ENCODE data around the gene MCAT.
A peak's percentile ranks its signal among the peaks of the same experiment; 100 is the strongest.

The MCAT gene

DNA sequence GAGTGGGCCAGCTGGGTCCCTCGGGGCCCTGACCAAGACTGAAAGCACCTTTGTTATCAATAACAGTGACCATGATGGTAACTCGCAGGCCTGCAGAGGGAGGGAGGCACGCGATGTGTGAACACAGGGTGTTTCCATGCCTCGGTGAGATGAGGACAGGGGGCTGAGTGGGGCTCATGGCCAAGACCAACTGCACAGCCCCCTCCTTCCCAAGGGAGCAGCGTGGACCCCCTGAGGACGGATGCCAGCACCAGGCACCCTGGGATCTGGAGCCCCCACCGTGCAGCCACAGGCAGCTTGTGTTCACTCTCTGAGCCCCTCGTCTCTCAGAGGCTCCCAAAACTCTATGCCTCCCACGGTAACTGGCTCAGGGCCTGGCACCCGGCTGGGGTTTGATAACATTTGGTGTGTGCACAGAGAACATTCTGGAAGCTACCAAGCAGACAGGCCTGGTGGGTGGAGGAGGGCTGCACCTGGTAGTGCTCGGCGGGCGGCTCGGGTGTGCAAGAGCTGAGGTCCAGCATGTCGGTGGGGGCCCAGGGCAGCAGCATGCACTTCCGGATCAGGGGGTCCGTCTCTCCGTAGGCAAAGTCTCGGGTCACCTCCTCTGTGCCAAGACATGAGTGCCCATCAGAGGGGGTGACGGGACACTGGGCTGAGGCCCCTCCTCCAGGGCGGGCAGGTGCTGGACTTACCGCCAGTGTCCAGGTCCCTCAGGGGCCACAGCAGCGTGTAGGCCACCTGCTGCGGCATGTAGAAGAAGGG is 36.1 kb upstream of the MCAT start:
- intact Hi-C loops (cut with micrococcal nuclease): no loop called here
- no peak overlapping the region for H3K4me3 Mint-ChIP-seq
- H3K36me3 Mint-ChIP-seq (ENCODE audit: low read depth): peaks cover 83% of the 10 kb centered on the region
- no peaks in the 10 kb centered on the region for H3K9me3 Mint-ChIP-seq
- H3K27me3 Mint-ChIP-seq: no peaks in the 10 kb centered on the region
- H3K4me1 Mint-ChIP-seq (ENCODE audit: low read depth): peaks cover 14% of the 10 kb centered on the region
- H3K27ac Mint-ChIP-seq: peak overlapping the region; percentile 54

DNA sequence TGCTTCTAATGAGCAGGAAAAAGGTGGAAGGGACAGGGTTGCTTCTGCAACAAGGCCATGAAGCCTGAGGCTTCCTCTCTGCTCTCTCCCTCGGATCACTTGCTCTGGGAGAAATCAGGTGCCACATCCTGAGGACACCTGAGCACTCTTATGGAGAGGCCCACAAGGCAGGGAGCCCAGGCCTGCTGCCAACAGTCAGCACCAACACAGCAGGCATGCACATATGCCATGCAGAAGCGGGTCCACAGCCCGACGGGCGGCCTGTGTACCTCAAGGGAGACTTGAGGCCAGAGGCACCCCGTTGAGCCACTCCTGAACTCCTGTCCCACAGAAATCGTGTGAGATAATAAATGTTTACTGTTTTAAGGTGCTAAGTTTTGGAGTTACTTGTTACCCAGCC is 34.3 kb upstream of the MCAT start:
- no peak overlapping the region for H3K4me3 Mint-ChIP-seq
- H3K4me1 Mint-ChIP-seq (ENCODE audit: low read depth): peaks cover 10% of the 10 kb centered on the region
- intact Hi-C loops (cut with micrococcal nuclease): no loop called here
- H3K27me3 Mint-ChIP-seq: no peaks in the 10 kb centered on the region
- no peak overlapping the region for H3K27ac Mint-ChIP-seq
- H3K9me3 Mint-ChIP-seq: no peaks in the 10 kb centered on the region
- H3K36me3 Mint-ChIP-seq (ENCODE audit: low read depth): peaks cover 92% of the 10 kb centered on the region

DNA sequence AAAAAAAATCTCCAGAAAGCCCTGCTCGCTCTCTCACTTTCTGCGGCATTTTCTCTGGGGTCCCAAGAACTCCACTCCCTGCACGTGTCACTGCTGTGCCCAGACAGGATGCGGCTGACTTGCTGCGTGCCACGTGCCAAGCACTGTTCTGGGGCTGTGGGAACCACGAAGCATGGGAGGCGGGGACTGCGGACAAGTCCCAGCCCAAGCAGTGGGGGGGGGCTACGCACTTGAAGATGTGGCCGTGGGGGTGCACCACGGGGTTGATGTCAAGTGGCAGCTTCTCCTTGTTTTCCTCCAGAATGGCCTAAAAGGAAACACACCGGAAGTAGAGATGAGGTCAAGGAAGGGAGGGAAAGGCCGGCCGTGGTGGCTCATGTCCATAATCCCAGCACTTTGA is 32.9 kb upstream of the MCAT start:
- intact Hi-C loops (cut with micrococcal nuclease): no loop called here
- H3K27ac Mint-ChIP-seq: no peak overlapping the region
- no peak overlapping the region for H3K4me3 Mint-ChIP-seq
- H3K27me3 Mint-ChIP-seq: no peaks in the 10 kb centered on the region
- H3K9me3 Mint-ChIP-seq: no peaks in the 10 kb centered on the region
- H3K4me1 Mint-ChIP-seq (ENCODE audit: low read depth): peaks cover 10% of the 10 kb centered on the region
- peaks cover 94% of the 10 kb centered on the region for H3K36me3 Mint-ChIP-seq (ENCODE audit: low read depth)

DNA sequence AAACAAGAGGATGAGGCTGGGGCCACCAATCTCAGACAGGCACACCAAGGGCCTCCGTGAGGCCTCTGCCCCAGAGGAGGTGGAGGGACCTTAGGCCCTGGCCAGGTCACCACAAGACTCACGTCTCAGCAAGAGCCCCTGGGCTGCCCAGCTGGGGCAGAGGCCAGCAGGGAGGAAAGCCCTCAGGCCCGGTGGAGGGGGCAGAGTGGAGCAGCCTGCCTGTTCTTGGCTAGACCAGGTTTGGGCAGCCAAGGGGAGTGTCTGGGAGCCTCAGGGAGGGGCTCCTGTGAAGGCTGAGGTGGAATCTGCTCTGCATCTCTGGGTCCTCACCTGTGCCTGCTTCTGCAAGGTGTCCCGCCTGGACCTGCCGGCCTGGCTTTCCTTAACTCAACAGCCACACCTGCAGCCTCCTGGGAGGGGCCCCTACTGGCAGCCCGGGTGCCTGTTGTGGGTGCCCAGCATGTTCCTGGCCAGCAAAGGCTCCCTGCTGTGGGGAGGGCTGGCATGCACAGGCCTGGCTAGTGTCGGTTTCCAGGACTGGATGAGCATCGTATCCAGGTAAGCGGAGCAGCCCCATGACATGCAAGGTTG is 31.8 kb upstream of the MCAT start:
- Mint-ChIP-seq H3K27ac (no peak overlapping the region), H3K36me3 (ENCODE audit: low read depth) (peaks cover 94% of the 10 kb centered on the region), H3K27me3 (no peaks in the 10 kb centered on the region), H3K9me3 (no peaks in the 10 kb centered on the region), H3K4me3 (no peak overlapping the region), H3K4me1 (ENCODE audit: low read depth) (peaks cover 10% of the 10 kb centered on the region)
- intact Hi-C loops (cut with micrococcal nuclease): no loop called here

DNA sequence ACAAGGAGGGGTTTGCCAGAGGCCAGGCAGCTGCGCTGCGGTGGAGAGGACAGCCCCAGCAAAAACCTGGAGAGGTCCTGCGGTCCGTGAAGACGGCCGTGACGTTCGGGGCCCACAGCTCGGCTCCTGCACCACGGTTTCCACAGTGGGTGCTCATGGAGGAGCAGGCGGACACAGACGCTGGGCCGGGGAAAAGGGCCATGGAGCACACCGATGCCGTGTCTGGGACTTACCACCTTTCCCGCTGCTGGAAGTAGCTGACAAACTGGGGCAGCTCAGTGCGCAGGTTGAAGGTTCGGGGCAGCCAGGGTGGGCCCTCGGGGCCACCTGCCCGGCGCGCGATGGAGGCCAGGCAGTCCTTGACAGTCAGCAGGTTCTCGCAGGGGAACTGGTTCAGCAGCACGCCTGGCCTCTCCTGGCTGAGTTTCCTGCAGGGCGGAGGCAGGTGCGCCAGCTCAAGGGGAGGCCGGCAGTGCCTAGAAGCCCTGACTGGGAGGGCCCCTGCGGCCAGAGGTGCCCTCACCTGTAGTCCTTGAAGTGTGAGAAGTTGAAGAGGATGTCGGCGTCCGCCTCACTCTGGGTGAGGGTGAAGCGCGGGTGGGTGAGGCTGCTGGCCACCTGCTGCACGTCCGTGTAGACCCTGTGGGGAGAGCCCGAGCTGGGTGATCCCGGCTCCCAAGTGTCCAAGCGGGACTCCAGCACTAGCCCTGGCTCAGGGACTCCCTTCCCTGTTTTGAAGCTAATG is 30.9 kb upstream of the MCAT start:
- H3K36me3 Mint-ChIP-seq (ENCODE audit: low read depth): peaks cover 94% of the 10 kb centered on the region
- H3K9me3 Mint-ChIP-seq: no peaks in the 10 kb centered on the region
- H3K27ac Mint-ChIP-seq: no peak overlapping the region
- peaks cover 9% of the 10 kb centered on the region for H3K4me1 Mint-ChIP-seq (ENCODE audit: low read depth)
- intact Hi-C loops (cut with micrococcal nuclease): no loop called here
- no peaks in the 10 kb centered on the region for H3K27me3 Mint-ChIP-seq
- H3K4me3 Mint-ChIP-seq: no peak overlapping the region

DNA sequence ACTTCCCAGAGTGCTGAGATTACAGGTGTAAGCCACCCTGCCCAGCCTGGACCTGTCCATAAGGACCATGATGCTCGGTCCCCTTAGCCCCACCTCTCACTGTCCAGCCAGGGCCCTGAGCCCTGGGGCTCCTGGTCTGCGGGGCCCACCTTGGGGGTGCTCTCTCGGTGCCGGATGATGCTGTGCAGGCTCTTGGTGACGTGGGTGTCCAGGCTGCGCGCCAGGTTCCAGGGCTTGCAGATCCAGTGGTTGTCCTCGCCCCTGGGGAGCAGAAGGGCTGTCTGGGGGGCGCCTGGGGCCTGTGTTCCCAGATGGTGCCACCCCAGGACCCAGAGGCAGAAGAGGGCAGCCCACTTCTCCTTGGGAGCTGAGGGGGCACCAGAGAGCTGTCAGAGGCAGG is 30.4 kb upstream of the MCAT start:
- H3K27ac Mint-ChIP-seq: no peak overlapping the region
- peaks cover 94% of the 10 kb centered on the region for H3K36me3 Mint-ChIP-seq (ENCODE audit: low read depth)
- H3K4me1 Mint-ChIP-seq (ENCODE audit: low read depth): peaks cover 3% of the 10 kb centered on the region
- no peaks in the 10 kb centered on the region for H3K9me3 Mint-ChIP-seq
- intact Hi-C loops (cut with micrococcal nuclease): no loop called here
- no peak overlapping the region for H3K4me3 Mint-ChIP-seq
- H3K27me3 Mint-ChIP-seq: no peaks in the 10 kb centered on the region

DNA sequence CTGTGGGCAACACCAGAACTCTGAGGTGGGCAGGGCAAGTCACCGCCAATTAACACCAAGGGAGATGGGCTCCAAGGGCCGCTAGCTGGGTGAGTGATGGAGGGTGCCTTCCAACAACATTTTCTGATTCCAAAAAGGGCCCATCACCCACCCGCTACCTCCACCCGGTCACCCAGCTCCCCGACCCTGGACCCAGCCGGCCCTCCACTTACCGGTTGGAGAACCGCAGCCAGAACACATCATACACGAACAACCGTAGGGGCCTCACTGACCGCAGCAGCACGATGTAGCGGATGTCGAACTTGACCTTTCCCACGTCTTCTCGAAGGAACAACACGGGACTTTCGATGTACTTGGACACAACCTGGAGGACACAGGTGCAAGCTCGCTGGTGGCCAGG is 29.0 kb upstream of the MCAT start:
- no peak overlapping the region for H3K27ac Mint-ChIP-seq
- H3K4me1 Mint-ChIP-seq (ENCODE audit: low read depth): no peaks in the 10 kb centered on the region
- no peaks in the 10 kb centered on the region for H3K27me3 Mint-ChIP-seq
- no peaks in the 10 kb centered on the region for H3K9me3 Mint-ChIP-seq
- H3K36me3 Mint-ChIP-seq (ENCODE audit: low read depth): peaks cover 98% of the 10 kb centered on the region
- intact Hi-C loops (cut with micrococcal nuclease): no loop called here
- H3K4me3 Mint-ChIP-seq: no peak overlapping the region

DNA sequence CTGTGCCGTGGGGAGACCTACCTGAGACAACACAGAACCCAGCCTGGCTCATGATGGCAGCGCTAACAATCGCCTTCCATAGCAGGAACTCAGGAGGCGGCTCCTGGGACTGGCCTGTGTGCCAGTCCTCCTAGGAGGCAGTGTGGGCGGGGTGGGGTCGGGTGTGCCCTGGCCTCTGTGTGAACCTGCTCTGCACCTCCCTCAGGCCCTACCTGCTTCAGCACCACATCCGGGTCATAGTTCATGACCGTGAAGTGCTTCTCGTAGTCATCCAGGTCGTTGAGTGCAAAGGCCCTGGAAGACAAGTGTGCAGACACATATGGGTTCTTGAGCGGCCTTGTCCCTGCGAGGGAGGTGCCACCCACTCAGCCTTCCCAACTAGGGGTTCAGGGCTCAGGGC is 28.4 kb upstream of the MCAT start:
- Mint-ChIP-seq H3K4me3 (no peak overlapping the region), H3K4me1 (ENCODE audit: low read depth) (no peaks in the 10 kb centered on the region), H3K27ac (no peak overlapping the region), H3K27me3 (no peaks in the 10 kb centered on the region), H3K9me3 (no peaks in the 10 kb centered on the region), H3K36me3 (ENCODE audit: low read depth) (peaks cover 98% of the 10 kb centered on the region)
- intact Hi-C loops (cut with micrococcal nuclease): no loop called here

DNA sequence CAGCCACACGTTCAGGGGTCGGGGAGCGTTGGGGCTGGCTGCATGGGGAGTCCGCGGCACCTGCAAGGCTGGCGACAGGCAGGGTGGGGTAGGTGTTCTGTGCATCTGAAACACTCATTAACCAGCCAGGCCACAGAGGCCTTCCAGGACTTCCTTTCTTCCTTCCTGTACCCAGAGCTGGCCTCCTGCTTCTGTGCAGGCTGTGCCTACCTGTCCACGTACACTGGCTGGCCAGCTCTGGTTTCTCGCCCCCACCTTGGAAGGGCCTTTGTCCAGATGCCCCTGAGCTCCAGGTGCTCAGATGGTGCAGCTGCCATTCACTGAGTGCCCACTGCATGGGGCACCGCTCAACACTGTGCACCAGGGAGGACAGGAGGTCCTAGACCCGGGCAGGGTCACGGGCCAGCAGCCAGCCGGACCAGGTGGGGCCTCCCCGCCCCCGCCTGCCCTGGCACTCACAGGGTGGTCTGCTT is 27.9 kb upstream of the MCAT start:
- Mint-ChIP-seq H3K4me1 (ENCODE audit: low read depth) (no peaks in the 10 kb centered on the region), H3K36me3 (ENCODE audit: low read depth) (peaks cover 98% of the 10 kb centered on the region), H3K4me3 (no peak overlapping the region), H3K9me3 (no peaks in the 10 kb centered on the region), H3K27ac (no peak overlapping the region), H3K27me3 (no peaks in the 10 kb centered on the region)
- intact Hi-C loops (cut with micrococcal nuclease): no loop called here

DNA sequence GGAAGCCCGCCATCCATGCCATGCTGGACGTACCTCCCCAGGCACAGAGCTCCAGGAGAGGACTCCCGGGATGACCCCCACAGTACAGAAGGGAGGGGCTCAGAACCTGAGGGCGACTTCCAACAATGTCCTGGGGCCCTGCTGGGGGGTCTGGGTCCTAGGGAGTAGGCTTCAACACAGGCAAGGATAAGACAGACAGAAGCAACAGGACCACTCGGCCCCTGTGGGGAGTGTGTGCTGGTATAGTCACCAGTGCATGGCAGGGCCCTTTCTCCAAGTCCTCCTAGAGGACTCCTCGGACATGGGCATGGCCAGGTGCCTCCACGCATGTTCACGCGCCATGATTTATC is 26.9 kb upstream of the MCAT start:
- no peak overlapping the region for H3K27ac Mint-ChIP-seq

DNA sequence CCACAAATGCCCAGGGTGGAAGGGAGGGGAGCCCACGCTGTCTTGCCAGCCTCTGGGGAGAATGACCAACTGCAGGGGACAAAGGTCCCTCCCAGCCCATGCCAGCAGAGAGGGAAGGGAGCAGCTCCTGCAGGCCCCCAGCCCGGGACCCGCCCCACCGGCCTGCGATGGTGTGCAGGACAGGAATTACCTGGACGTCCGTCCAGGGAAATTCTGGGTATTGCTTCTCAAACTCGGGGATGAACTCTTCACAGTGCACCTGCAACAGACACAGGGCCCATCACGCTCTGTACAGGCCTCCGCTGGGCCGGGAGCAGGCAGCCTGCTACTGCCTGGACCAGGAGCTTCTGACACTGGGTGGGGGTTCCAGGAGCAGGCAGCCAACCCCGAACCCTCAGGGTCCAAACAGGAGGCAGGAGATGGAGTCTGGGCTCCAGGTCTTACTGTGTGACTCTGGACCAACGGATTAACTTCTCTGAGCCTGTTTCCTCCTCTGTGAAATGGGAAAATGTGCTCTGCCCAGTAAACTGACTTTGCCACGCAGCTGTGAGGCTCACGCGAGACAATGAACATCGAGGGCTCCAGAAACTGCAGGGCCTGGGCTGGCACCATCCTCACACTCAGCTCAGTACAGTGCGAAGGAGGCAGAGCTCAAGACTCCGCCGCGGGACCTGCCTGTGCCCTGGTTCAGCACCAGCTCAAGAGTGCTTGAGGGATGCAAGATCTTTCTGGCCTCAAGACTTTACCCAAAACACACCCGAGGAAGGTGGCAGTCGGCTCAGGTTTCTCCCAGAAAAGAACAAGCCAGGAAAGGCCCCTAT is 26.3 kb upstream of the MCAT start:
- peaks cover 2% of the 10 kb centered on the region for H3K4me1 Mint-ChIP-seq (ENCODE audit: low read depth)
- no peak overlapping the region for H3K4me3 Mint-ChIP-seq
- H3K27ac Mint-ChIP-seq: no peak overlapping the region
- H3K36me3 Mint-ChIP-seq (ENCODE audit: low read depth): peaks cover 91% of the 10 kb centered on the region
- intact Hi-C loops (cut with micrococcal nuclease): no loop called here
- H3K27me3 Mint-ChIP-seq: no peaks in the 10 kb centered on the region
- no peaks in the 10 kb centered on the region for H3K9me3 Mint-ChIP-seq

More for the DNA sequence above, 26.9 kb upstream of the MCAT start:
- intact Hi-C loops (cut with micrococcal nuclease): no loop called here
- no peaks in the 10 kb centered on the region for H3K9me3 Mint-ChIP-seq
- no peak overlapping the region for H3K4me3 Mint-ChIP-seq
- no peaks in the 10 kb centered on the region for H3K27me3 Mint-ChIP-seq
- no peaks in the 10 kb centered on the region for H3K4me1 Mint-ChIP-seq (ENCODE audit: low read depth)
- H3K36me3 Mint-ChIP-seq (ENCODE audit: low read depth): peaks cover 94% of the 10 kb centered on the region

DNA sequence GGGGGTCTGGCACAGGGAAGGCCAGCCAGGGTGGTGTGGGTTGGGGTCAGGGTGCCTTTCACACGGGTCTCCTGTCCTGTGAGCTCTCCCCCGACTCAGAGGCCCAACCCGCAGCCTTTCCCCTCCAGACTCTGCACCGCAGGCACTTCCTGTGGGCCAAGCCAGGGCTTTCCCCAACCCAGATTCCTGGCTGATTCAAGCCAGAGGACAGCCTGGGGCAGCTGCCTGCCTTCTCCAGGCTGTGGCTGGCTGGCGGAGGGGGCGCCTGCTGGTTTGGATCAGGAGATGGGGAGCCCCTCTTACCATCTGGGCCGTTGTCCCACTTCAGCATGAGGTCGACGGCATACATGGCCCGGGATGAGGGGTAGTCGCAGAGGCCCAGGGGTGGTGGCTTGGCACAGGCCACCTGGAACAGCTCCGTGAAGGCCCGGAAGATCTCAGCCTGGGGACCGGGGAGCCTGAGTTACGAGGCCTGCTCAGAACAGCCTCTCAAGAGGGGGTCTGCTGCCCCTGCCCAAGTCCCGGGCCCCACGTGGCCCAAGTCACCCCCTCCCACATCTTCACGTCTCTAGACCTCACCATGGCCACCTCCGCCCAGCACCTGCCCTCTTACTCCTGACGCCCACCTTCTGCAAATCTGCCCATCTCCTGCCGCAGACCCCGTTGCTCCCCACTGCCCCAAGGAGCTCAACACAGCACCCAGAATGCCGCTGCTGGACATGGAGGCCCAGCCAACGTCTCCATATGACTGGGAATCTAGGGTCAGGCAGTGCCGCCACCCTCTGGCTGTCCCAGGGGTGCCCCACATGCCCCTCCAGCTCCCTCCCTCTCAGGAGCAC is 25.5 kb upstream of the MCAT start:
- Mint-ChIP-seq H3K9me3 (no peaks in the 10 kb centered on the region), H3K4me3 (no peak overlapping the region), H3K27ac (no peak overlapping the region), H3K27me3 (no peaks in the 10 kb centered on the region), H3K36me3 (ENCODE audit: low read depth) (peaks cover 91% of the 10 kb centered on the region), H3K4me1 (ENCODE audit: low read depth) (peaks cover 10% of the 10 kb centered on the region)
- intact Hi-C loops (cut with micrococcal nuclease): no loop called here

DNA sequence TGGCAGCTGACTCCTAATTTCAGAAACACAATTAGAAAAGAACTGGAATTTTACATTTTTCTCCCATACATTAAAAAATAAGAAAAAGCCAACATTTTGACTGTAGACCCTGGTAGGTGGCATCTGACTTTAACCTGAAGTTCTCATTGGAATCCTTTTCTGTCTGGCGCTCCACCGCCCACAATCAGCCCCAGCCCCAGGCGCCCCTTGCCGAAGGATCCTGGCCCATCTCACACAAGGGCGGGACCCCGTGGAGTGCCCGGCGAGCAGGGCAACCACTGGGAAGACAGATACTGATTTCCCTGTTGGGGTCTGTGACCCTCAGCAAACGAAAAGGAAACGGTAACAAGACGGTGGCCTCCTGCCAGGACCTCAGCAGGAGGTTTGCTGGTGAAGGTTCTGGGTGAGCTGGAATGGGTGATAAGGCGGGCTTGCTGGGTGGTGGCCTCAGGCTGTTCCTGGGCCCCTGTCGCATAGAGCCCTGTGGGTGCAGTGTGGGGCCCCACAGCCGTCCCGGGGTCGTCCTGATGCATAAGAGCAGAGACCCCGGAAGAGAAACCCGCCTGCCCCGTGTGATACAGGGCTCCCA is 23.9 kb upstream of the MCAT start:
- Mint-ChIP-seq H3K9me3 (no peaks in the 10 kb centered on the region), H3K4me3 (no peak overlapping the region), H3K27ac (no peak overlapping the region), H3K27me3 (no peaks in the 10 kb centered on the region), H3K4me1 (ENCODE audit: low read depth) (peaks cover 24% of the 10 kb centered on the region), H3K36me3 (ENCODE audit: low read depth) (peaks cover 91% of the 10 kb centered on the region)
- intact Hi-C loops (cut with micrococcal nuclease): no loop called here
